Glutamatergic neuron (in vitro differentiated cells): ENCODE measurements around the gene LALBA. TPM values are rescaled to one million over a fixed set of nuclear protein-coding genes. Genes with fewer than 3 reads are reported as not detected.
"Not testable (repeated sequence)": the region's sequence is repeated elsewhere in the genome, so short reads cannot be mapped to it uniquely, and the experiment has no call there.

Experiments used
- DNase-seq: peaks from one replicate; pipeline ENCODE4 v3.0.0; 2022
- H3K27ac Mint-ChIP-seq: one replicate; pipeline ENCODE4 v1.8.0; 2020; ENCODE audit warnings: mild to moderate bottlenecking, mixed read lengths, inconsistent platforms; ENCODE audit not compliant: unreplicated experiment
- H3K27me3 Mint-ChIP-seq: one replicate; pipeline ENCODE4 v1.8.0; 2020; ENCODE audit warnings: mild to moderate bottlenecking, moderate library complexity, mixed read lengths, inconsistent platforms; ENCODE audit not compliant: unreplicated experiment
- H3K36me3 Mint-ChIP-seq: one replicate; pipeline ENCODE4 v1.8.0; 2020; ENCODE audit warnings: mild to moderate bottlenecking, mixed read lengths, inconsistent platforms; ENCODE audit not compliant: unreplicated experiment
- H3K4me1 Mint-ChIP-seq: one replicate; pipeline ENCODE4 v1.8.0; 2020; ENCODE audit warnings: mild to moderate bottlenecking, low read depth, mixed read lengths, inconsistent platforms; ENCODE audit not compliant: unreplicated experiment
- H3K4me3 Mint-ChIP-seq: one replicate; pipeline ENCODE4 v1.8.0; 2020; ENCODE audit warnings: mild to moderate bottlenecking, mixed read lengths, inconsistent platforms; ENCODE audit not compliant: unreplicated experiment
- H3K9me3 Mint-ChIP-seq: one replicate; pipeline ENCODE4 v1.8.0; 2020; ENCODE audit warnings: mild to moderate bottlenecking, moderate library complexity, mixed read lengths, inconsistent platforms; ENCODE audit not compliant: unreplicated experiment
- total RNA-seq: library from RNA; stranded (reverse); fragmentation: NEBNext Ultra II Directional; extraction: Animal tissue kit (Norgen Biotek cat#: 25700); gene quantifications from one replicate; pipeline ENCODE4 v1.2.1, GENCODE V29; 2021; ENCODE audit not compliant: unreplicated experiment
- TF ChIP-seq, protein P1 (sequence below): fragments of 200-600 bp; sonication (generic); IDR thresholded peaks from one replicate; pipeline ENCODE4 v1.5.0; 2021; ENCODE audit not compliant: partially characterized antibody, unreplicated experiment

LALBA gene
- total RNA-seq, 1 donor from 2014 or later = not detected

DNA sequence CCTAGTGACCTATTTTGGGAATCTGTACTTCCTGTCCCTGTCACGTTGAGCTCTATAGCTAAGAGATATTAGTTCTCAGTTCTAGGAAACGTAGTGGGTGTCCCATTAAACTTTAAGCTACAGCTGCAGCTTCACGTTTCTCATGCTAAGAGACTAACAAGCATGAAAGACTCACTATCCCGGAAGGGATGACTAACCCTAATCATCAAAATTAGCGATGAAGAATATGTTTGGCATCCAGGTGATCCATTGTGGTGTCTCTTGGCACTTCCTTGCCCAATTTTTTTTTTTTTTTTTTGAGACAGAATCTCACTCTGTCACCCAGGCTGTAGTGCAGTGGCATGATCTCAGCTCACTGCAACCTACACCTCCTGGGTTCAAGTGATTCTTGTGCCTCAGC, 11.0 kb upstream of the LALBA start:
- Mint-ChIP-seq H3K36me3 (no peaks in the 10 kb centered on the region), H3K9me3 (peaks cover 1% of the 10 kb centered on the region), H3K27ac (no peak overlapping the region), H3K4me1 (no peaks in the 10 kb centered on the region), H3K27me3 (no peaks in the 10 kb centered on the region), H3K4me3 (no peak overlapping the region)
- DNase-seq = no peak
- TF ChIP-seq, protein P1, sequence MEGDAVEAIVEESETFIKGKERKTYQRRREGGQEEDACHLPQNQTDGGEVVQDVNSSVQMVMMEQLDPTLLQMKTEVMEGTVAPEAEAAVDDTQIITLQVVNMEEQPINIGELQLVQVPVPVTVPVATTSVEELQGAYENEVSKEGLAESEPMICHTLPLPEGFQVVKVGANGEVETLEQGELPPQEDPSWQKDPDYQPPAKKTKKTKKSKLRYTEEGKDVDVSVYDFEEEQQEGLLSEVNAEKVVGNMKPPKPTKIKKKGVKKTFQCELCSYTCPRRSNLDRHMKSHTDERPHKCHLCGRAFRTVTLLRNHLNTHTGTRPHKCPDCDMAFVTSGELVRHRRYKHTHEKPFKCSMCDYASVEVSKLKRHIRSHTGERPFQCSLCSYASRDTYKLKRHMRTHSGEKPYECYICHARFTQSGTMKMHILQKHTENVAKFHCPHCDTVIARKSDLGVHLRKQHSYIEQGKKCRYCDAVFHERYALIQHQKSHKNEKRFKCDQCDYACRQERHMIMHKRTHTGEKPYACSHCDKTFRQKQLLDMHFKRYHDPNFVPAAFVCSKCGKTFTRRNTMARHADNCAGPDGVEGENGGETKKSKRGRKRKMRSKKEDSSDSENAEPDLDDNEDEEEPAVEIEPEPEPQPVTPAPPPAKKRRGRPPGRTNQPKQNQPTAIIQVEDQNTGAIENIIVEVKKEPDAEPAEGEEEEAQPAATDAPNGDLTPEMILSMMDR = no peak

DNA sequence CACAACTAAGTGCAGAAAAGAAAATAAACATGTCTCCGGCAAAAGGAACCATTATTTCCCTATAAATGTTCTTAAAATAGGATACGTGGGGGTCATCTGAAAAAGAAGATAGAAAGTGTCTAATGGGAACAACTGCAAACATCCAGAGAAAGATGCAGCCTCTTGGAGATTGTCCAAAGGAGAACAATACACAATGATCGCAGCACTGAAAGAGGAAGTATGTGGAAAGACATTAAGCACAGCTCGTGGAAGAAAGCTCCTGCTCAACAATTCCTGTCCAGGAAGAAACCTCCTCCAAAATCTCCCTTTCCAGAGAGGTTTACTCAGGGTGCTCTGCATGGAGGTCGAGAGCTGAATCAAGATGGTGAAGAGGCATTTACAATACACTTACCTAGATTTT, 2.5 kb upstream of the LALBA start:
- TF ChIP-seq, protein P1 = no peak
- Mint-ChIP-seq H3K27me3 (no peaks in the 10 kb centered on the region), H3K4me3 (no peak overlapping the region), H3K9me3 (no peaks in the 10 kb centered on the region), H3K27ac (no peak overlapping the region), H3K4me1 (no peaks in the 10 kb centered on the region), H3K36me3 (no peaks in the 10 kb centered on the region)
- DNase-seq = no peak

- TF ChIP-seq, protein P1 = no peak
- Mint-ChIP-seq H3K4me1 (no peaks in the 10 kb centered on the region), H3K27ac (no peak overlapping the region), H3K4me3 (peak overlapping the region; percentile 42), H3K36me3 (no peaks in the 10 kb centered on the region), H3K9me3 (no peaks in the 10 kb centered on the region), H3K27me3 (no peaks in the 10 kb centered on the region)
- DNase-seq = no peak
Measured at GRCh38 chr12:48567731-48568130, 2.1 kb downstream of the LALBA start.

DNA sequence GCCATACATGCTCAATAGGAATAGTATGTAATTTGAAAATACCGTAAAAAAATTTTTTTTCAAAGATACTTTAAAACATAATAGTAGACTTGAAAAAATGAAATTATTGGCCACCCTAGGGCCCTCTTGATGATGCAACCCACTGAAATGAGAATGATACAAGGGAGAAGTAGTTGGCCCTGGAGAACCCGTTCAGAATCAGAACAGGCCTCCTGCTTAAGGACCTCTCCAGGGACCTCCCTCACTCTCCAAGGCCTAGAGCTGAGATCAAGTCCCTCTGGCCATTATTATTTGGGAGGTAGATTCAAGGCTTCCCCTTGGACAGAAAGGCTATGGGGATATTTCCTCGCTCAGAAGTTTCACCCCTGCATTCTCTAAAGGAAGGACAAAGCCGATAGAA, 11.9 kb downstream of the LALBA start:
- Mint-ChIP-seq H3K36me3 (peaks cover 4% of the 10 kb centered on the region), H3K27ac (no peak overlapping the region), H3K4me3 (no peak overlapping the region), H3K9me3 (no peaks in the 10 kb centered on the region), H3K4me1 (no peaks in the 10 kb centered on the region), H3K27me3 (peaks cover 3% of the 10 kb centered on the region)
- DNase-seq = no peak
- TF ChIP-seq, protein P1 = no peak

DNA sequence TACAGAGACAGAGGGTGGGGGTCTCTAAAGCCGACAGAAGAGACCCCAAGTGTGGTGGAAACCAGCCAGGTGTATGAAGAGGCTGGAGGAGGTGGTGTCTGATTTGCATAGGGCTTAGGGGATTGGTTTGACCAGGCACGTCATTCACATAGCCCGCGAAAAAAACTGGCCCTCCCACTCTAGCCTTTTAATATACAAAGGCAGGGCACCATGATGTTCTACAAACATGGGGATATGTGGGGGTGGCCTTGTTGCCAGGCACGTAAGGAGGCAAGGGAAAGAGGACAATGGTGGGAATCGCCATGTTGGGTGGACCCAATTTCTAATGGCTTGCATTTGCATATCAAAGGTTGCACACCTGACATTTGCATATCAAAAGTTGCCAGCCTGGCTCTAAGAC, 13.2 kb downstream of the LALBA start:
- no peaks in the 10 kb centered on the region for H3K4me1 Mint-ChIP-seq
- peaks cover 3% of the 10 kb centered on the region for H3K27me3 Mint-ChIP-seq
- TF ChIP-seq, protein P1 = no peak
- DNase-seq = no peak
- H3K4me3 Mint-ChIP-seq = no peak overlapping the region
- H3K27ac Mint-ChIP-seq = no peak overlapping the region
- H3K36me3 Mint-ChIP-seq = peaks cover 4% of the 10 kb centered on the region
- H3K9me3 Mint-ChIP-seq = peaks cover 5% of the 10 kb centered on the region

DNA sequence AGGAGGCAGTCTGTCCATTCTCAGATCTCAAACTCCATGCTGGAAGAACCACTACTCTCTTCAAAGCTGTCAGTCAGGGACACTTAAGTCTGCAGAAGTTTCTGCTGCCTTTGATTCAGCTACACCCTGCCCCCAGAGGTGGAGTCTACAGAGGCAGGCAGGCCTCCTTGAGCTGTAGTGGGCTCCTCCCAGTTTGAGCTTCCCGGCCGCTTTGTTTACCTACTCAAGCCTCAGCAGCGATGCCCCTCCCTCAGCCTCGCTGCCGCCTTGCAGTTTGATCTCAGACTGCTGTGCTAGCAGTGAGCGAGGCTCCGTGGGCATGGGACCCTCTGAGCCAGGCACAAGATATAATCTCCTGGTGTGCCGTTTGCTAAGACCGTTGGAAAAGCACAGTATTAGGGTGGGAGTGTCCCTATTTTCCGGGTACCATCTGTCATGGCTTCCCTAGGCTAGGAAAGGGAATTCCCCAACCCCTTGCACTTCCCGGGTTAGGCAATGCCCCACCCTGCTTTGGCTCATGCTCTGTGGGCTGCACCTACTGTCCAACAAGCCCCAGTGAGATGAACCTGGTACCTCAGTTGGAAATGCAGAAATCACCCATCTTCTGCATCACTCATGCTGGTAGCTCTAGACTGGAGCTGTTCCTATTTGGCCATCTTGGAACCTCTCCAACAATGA, 16.0 kb downstream of the LALBA start:
- not testable (repeated sequence) for H3K27me3 Mint-ChIP-seq, H3K9me3 Mint-ChIP-seq, H3K4me1 Mint-ChIP-seq, DNase-seq, H3K4me3 Mint-ChIP-seq, H3K36me3 Mint-ChIP-seq, H3K27ac Mint-ChIP-seq

DNA sequence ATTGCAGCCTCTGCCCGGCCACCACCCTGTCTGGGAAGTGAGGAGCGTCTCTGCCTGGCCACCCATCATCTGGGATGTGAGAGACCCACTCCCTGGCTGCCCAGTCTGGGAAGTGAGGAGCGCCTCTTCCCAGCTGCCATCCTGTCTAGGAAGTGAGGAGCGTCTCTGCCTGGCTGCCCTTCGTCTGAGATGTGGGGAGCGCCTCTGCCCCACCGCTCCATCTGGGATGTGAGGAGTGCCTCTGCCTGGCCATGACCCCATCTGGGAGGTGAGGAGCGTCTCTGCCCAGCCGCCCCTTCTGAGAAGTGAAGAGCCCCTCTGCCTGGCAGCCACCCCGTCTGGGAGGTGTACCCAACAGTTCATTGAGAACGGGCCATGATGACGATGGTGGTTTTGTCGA, 18.2 kb downstream of the LALBA start:
- not testable (repeated sequence) for H3K4me3 Mint-ChIP-seq, H3K27me3 Mint-ChIP-seq, DNase-seq, H3K4me1 Mint-ChIP-seq, H3K27ac Mint-ChIP-seq, H3K36me3 Mint-ChIP-seq, H3K9me3 Mint-ChIP-seq

- not testable (repeated sequence) for H3K4me1 Mint-ChIP-seq, H3K4me3 Mint-ChIP-seq, H3K27ac Mint-ChIP-seq, H3K27me3 Mint-ChIP-seq, H3K9me3 Mint-ChIP-seq, DNase-seq, H3K36me3 Mint-ChIP-seq
Measured at GRCh38 chr12:48547012-48547411, 22.8 kb downstream of the LALBA start.
